ENCODE measurements around the gene CYB561. TPM values are rescaled to one million over a fixed set of nuclear protein-coding genes. Genes with fewer than 3 reads are reported as not detected.

The CYB561 gene
- total RNA-seq, 1 experiment from 2014 or later = 29.1 TPM

GRCh38 chr17:63419949-63420867 is 25.9 kb downstream of the CYB561 start:
- CTCF ChIA-PET = no interaction called here
- H3K27me3 ChIP-seq (replicated peaks; ENCODE audit: insufficient read depth, low read depth, low read length, poor library complexity) = no peaks in the 10 kb centered on the region
- no peak overlapping the region for H3K4me3 ChIP-seq (ENCODE audit: low read depth, low read length, poor library complexity, severe bottlenecking)
- no peaks in the 10 kb centered on the region for H3K9me3 ChIP-seq (ENCODE audit: low read depth, low read length, poor library complexity, severe bottlenecking)
- no peaks in the 10 kb centered on the region for H3K36me3 ChIP-seq (ENCODE audit: insufficient read depth, low read length, poor library complexity, severe bottlenecking)
- no peaks in the 10 kb centered on the region for H3K4me1 ChIP-seq (ENCODE audit: insufficient read depth, low read length, poor library complexity, severe bottlenecking)
- DNase-seq (ENCODE audit: low spot score) = no peak
- no peak overlapping the region for H3K27ac ChIP-seq (ENCODE audit: low read depth, low read length, poor library complexity, severe bottlenecking)
- BruUV-seq (replicated peaks) = no TSS peak
- intact Hi-C loops (cut with micrococcal nuclease; ENCODE audit: unreplicated experiment) = loop anchor here (10.0 kb wide), 1 partner anchor 275 kb away; no protein-coding TSS in a partner anchor
- TF ChIP-seq EZH2 (IDR thresholded peaks at IDR 0.05; ENCODE audit: borderline replicate concordance, low read depth, low read length, poor library complexity, severe bottlenecking) (no peak), CTCF (conservative IDR thresholded peaks at IDR 0.05; ENCODE audit: low read depth, low read length) (no peak)
- POLR2A ChIA-PET (ENCODE audit: low non-redundant PET) = no interaction called here

GRCh38 chr17:63419398-63419797 is 26.7 kb downstream of the CYB561 start:
- intact Hi-C loops (cut with micrococcal nuclease; ENCODE audit: unreplicated experiment) = no loop called here
- Histone ChIP-seq H3K36me3 (ENCODE audit: insufficient read depth, low read length, poor library complexity, severe bottlenecking) (no peaks in the 10 kb centered on the region), H3K9me3 (ENCODE audit: low read depth, low read length, poor library complexity, severe bottlenecking) (no peaks in the 10 kb centered on the region), H3K27ac (ENCODE audit: low read depth, low read length, poor library complexity, severe bottlenecking) (no peak overlapping the region), H3K27me3 (replicated peaks; ENCODE audit: insufficient read depth, low read depth, low read length, poor library complexity) (no peaks in the 10 kb centered on the region), H3K4me3 (ENCODE audit: low read depth, low read length, poor library complexity, severe bottlenecking) (no peak overlapping the region), H3K4me1 (ENCODE audit: insufficient read depth, low read length, poor library complexity, severe bottlenecking) (no peaks in the 10 kb centered on the region)
- no peak for TF ChIP-seq EZH2 (IDR thresholded peaks at IDR 0.05; ENCODE audit: borderline replicate concordance, low read depth, low read length, poor library complexity, severe bottlenecking)
- TF ChIP-seq CTCF (conservative IDR thresholded peaks at IDR 0.05; ENCODE audit: low read depth, low read length) = no peak
- ChIA-PET CTCF (no interaction called here), POLR2A (ENCODE audit: low non-redundant PET) (no interaction called here)
- no TSS peak for BruUV-seq (replicated peaks)
- DNase-seq (ENCODE audit: low spot score) = no peak

- POLR2A ChIA-PET (ENCODE audit: low non-redundant PET) = no interaction called here
- Histone ChIP-seq H3K27ac (ENCODE audit: low read depth, low read length, poor library complexity, severe bottlenecking) (no peak overlapping the region), H3K4me3 (ENCODE audit: low read depth, low read length, poor library complexity, severe bottlenecking) (no peak overlapping the region), H3K4me1 (ENCODE audit: insufficient read depth, low read length, poor library complexity, severe bottlenecking) (no peaks in the 10 kb centered on the region), H3K36me3 (ENCODE audit: insufficient read depth, low read length, poor library complexity, severe bottlenecking) (no peaks in the 10 kb centered on the region), H3K9me3 (ENCODE audit: low read depth, low read length, poor library complexity, severe bottlenecking) (no peaks in the 10 kb centered on the region), H3K27me3 (replicated peaks; ENCODE audit: insufficient read depth, low read depth, low read length, poor library complexity) (no peaks in the 10 kb centered on the region)
- intact Hi-C loops (cut with micrococcal nuclease; ENCODE audit: unreplicated experiment) = no loop called here
- CTCF ChIA-PET = no interaction called here
- DNase-seq (ENCODE audit: low spot score) = no peak
- TF ChIP-seq EZH2 (IDR thresholded peaks at IDR 0.05; ENCODE audit: borderline replicate concordance, low read depth, low read length, poor library complexity, severe bottlenecking) (no peak), CTCF (conservative IDR thresholded peaks at IDR 0.05; ENCODE audit: low read depth, low read length) (no peak)
- no TSS peak for BruUV-seq (replicated peaks)
Observed at GRCh38 chr17:63418540-63418939, 27.6 kb downstream of the CYB561 start.

Data from A673 (cell line).